K562 (cell line): ENCODE measurements around the gene ZNF628. TPM values are rescaled to one million over a fixed set of nuclear protein-coding genes. Genes with fewer than 3 reads are reported as not detected.

Source experiments
- ATAC-seq: fragments of 200-7000 bp; cut with Tn5 transposase; 3 replicates; pipeline ENCODE4 v1.9.1; 2020; ENCODE audit warnings: moderate library complexity
- BruUV-seq: library from RNA; stranded (reverse); fragments of 400-500 nt; replicated peaks from 2 replicates; lab custom pipeline; 2021; lab: Mats Ljungman, UMichigan
- CTCF ChIA-PET: fragments of 300-600 bp; formaldehyde crosslinking; extraction: SDS; loops from one replicate; lab custom pipeline; 2021; ENCODE audit warnings: low intra/inter-chr PET ratio; lab: Yijun Ruan, JAX
- POLR2A ChIA-PET: fragments of 300-600, 350-650 bp; sonication (Branson Sonifier 250); formaldehyde crosslinking; extraction: SDS; loops from one replicate; lab custom pipeline; 2021; ENCODE audit warnings: antibody characterized with exemption, inconsistent platforms; lab: Yijun Ruan, JAX
- DNase-seq, 4 experiments: peaks; one replicate each; pipeline versions ENCODE4 v3.0.0 to v3.0.0-alpha.2; 2011 to 2018; ENCODE audit warnings: low spot score in 3 of 4, mixed read lengths in 3 of 4; ENCODE audit errors: extremely low read depth in 1 of 4
- FAIRE-seq: peaks from 2 replicates; lab custom pipeline; 2011; peaks lifted over from hg19 to GRCh38; lab: Jason Lieb, UNC
- H2AFZ ChIP-seq: 2 replicates; pipeline ENCODE4 v1.6.0; 2011; ENCODE audit warnings: low read depth, low read length, control low read depth, inconsistent platforms
- H3K27ac ChIP-seq: fragments of 200-600 bp; 3 replicates; pipeline ENCODE4 v1.8.0; 2011; ENCODE audit warnings: low read depth, mild to moderate bottlenecking, control low read depth, inconsistent platforms, low read length, moderate library complexity, mixed read lengths; ENCODE audit errors: extremely low read depth
- H3K27me3 ChIP-seq, 2 experiments: fragments of 300-600 bp in 1 of 2; 2 replicates in 1 of 2; 3 replicates in 1 of 2; pipeline versions ENCODE4 v1.6.0 to v1.8.0; 2011; ENCODE audit warnings: inconsistent platforms in 2 of 2, low read length in 2 of 2, mild to moderate bottlenecking in 1 of 2, mixed read lengths in 1 of 2, moderate library complexity in 1 of 2; ENCODE audit not compliant: control insufficient read depth in 2 of 2, insufficient read depth in 2 of 2
- H3K36me3 ChIP-seq: fragments of 300-600 bp; 3 replicates; pipeline ENCODE4 v1.8.0; 2011; ENCODE audit warnings: mild to moderate bottlenecking, low read length, inconsistent platforms; ENCODE audit not compliant: control insufficient read depth, insufficient read depth
- H3K4me1 ChIP-seq, 2 experiments: fragments of 200-600 bp in 1 of 2; replicated peaks in 1 of 2; 2 replicates in 1 of 2; 3 replicates in 1 of 2; pipeline versions ENCODE4 v1.5.1 to v1.8.0; 2011; ENCODE audit warnings: inconsistent platforms in 2 of 2, low read length in 2 of 2, mild to moderate bottlenecking in 1 of 2, mixed read lengths in 1 of 2, moderate library complexity in 1 of 2; ENCODE audit not compliant: control insufficient read depth in 2 of 2, insufficient read depth in 2 of 2
- H3K4me2 ChIP-seq: 2 replicates; pipeline ENCODE4 v1.6.1; 2011; ENCODE audit warnings: low read length, control low read depth, inconsistent platforms, mixed read lengths; ENCODE audit not compliant: insufficient read depth
- H3K4me3 ChIP-seq: fragments of 200-600 bp; sonication (generic), shearing (Covaris generic); 2 replicates; pipeline ENCODE4 v1.5.1; 2016; ENCODE audit warnings: control low read depth, inconsistent platforms
- H3K79me2 ChIP-seq: fragments of 200-600 bp; 3 replicates; pipeline ENCODE4 v1.8.0; 2011; ENCODE audit warnings: low read length, inconsistent platforms; ENCODE audit not compliant: control insufficient read depth, insufficient read depth
- H3K9ac ChIP-seq, 2 experiments: 2 replicates each; pipeline versions ENCODE4 v1.6.0 to v1.6.1; 2011; ENCODE audit warnings: low read depth in 2 of 2, low read length in 2 of 2, control low read depth in 1 of 2, inconsistent platforms in 1 of 2, mild to moderate bottlenecking in 1 of 2, mixed read lengths in 1 of 2; ENCODE audit not compliant: insufficient read depth in 1 of 2
- H3K9me1 ChIP-seq: one replicate; pipeline ENCODE4 v1.6.0; 2011; ENCODE audit warnings: inconsistent platforms, mild to moderate bottlenecking, low read length, moderate library complexity; ENCODE audit not compliant: control insufficient read depth, insufficient read depth
- H3K9me3 ChIP-seq: replicated peaks from 2 replicates; pipeline ENCODE4 v1.5.1; 2011; ENCODE audit warnings: low read depth, low read length, inconsistent platforms; ENCODE audit not compliant: control insufficient read depth, insufficient read depth
- H4K20me1 ChIP-seq: replicated peaks from 2 replicates; pipeline ENCODE4 v1.6.1; 2011; ENCODE audit warnings: low read length, inconsistent platforms, mixed read lengths; ENCODE audit not compliant: control insufficient read depth, insufficient read depth
- MEF2A ChIP-seq: IDR thresholded peaks from 2 replicates; pipeline ENCODE4 v1.6.1; 2011; ENCODE audit warnings: low read depth, mild to moderate bottlenecking, low read length, moderate library complexity; ENCODE audit not compliant: control insufficient read depth
- VEZF1 ChIP-seq: fragments of 200-800 bp; sonication (Bioruptor generic); IDR thresholded peaks from 2 replicates; pipeline ENCODE4 v1.6.1; 2017; ENCODE audit warnings: missing genetic modification characterization, missing compliant biosample characterization
- ZBTB7A ChIP-seq: IDR thresholded peaks from 2 replicates; pipeline ENCODE4 v1.6.1; 2011; ENCODE audit warnings: low read depth, mild to moderate bottlenecking, low read length, moderate library complexity, borderline replicate concordance; ENCODE audit not compliant: control insufficient read depth
- ZNF277 ChIP-seq: fragments of 250-450 bp; sonication (Bioruptor Pico); IDR thresholded peaks from 2 replicates; pipeline ENCODE4 v1.8.0; 2022; ENCODE audit warnings: inconsistent platforms, mild to moderate bottlenecking, moderate library complexity, borderline replicate concordance
- WGBS: fragments of 100-300 bp; shearing (Covaris generic); methylation state at CpG from one replicate; pipeline ENCODE4 v1.1.6; 2016; ENCODE audit warnings: low coverage, mixed read lengths; ENCODE audit not compliant: insufficient coverage; ENCODE audit errors: missing lambda C conversion rate; 5-methylcytosine and 5-hydroxymethylcytosine counted together
- in situ Hi-C: fragments of 300-500 bp; cut with MboI; formaldehyde crosslinking; loops from 4 replicates; pipeline ENCODE4 v1.15.0; 2018; ENCODE audit warnings: inconsistent platforms, mixed read lengths
- intact Hi-C: fragments of 100-400 bp; cut with micrococcal nuclease; formaldehyde crosslinking; loops from 2 replicates; pipeline ENCODE4 v1.14.2; 2022
- polyA plus RNA-seq, 8 experiments: library from polyadenylated mRNA; depleted of rRNA in 4 of 8; stranded (reverse) in 5 of 8; unstranded in 3 of 8; fragments of >200 nt; fragmentation: Nextera tagmentation in 2 of 8; fragmentation: Illumina TruSeq in 1 of 8; extraction: Ambion mirVana in 2 of 8; extraction: Trizol in 1 of 8; gene quantifications; 2 replicates each; pipeline versions ENCODE4 v1.2.1 to v1.2.3, GENCODE V29; 2011 to 2014; ENCODE audit warnings: inconsistent platforms in 1 of 8, missing spikeins in 1 of 8
- total RNA-seq, 7 experiments: library from RNA; depleted of rRNA in 6 of 7; stranded (reverse); fragments of >200 nt in 6 of 7; fragmentation: Illumina TruSeq in 2 of 7; extraction: Trizol in 2 of 7; gene quantifications; 2 replicates each; pipeline versions ENCODE4 v1.2.1 to v1.2.3, GENCODE V29; 2011 to 2021; ENCODE audit warnings: low replicate concordance in 1 of 7

ZNF628 gene
- total and polyA plus RNA-seq, 9 of the 15 experiments (the other 6 are each of a cell fraction or from before 2014, with no cell fraction given), result 0.13 to 13.6 (median 2.2) TPM; not detected in 3

- CTCF ChIA-PET, result no interaction called here
- POLR2A ChIA-PET, result interaction anchor here (1.1 to 2.1 kb wide), 4 partner anchors 9 to 205 kb away, joined by 3 to 10 read pairs (median 6); partner anchors contain the start of gene UBE2S
- H3K4me3 ChIP-seq, result no peak overlapping the region
- H3K9me1 ChIP-seq, result no peaks in the 10 kb centered on the region
- ATAC-seq (no peak), FAIRE-seq (no peak), DNase-seq (no peak)
- no peak overlapping the region; the same call in 2 of the 3 replicates for H3K27ac ChIP-seq
- H3K27me3 ChIP-seq, result no peaks in the 10 kb centered on the region
- H4K20me1 ChIP-seq, result no peaks in the 10 kb centered on the region
- H3K9me3 ChIP-seq, result no peaks in the 10 kb centered on the region
- H3K4me2 ChIP-seq, result peak overlapping the region; percentile 99; the same call in 1 of the 2 replicates
- H3K4me1 ChIP-seq, result peaks cover 39 to 83% of the 10 kb centered on the region in 2 experiments
- in situ Hi-C loops (no loop called here), intact Hi-C loops (no loop called here)
- peak overlapping the region; percentile 89 to 98; a peak in 3 of 4 replicates for H3K9ac ChIP-seq
- BruUV-seq, result no TSS peak
- H3K79me2 ChIP-seq, result peaks cover 38% of the 10 kb centered on the region
- 0 out of 2 replicates have a peak, but pooled peaks have one; percentile 4 for TF ChIP-seq VEZF1 (CRISPR knock-in tag)
- no peak for TF ChIP-seq ZNF277 (CRISPR knock-in tag)
- no peak for TF ChIP-seq MEF2A
- peak; percentile 1; the same call in 1 of the 2 replicates for TF ChIP-seq ZBTB7A
- peaks cover 12% of the 10 kb centered on the region; the same call in 2 of the 3 replicates for H3K36me3 ChIP-seq
- WGBS, result 79% methylated on average over 11 of the region's 11 CpGs
- H2AFZ ChIP-seq, result no peak overlapping the region
Measured at GRCh38 chr19:55462722-55463121, 13.7 kb upstream of the ZNF628 start.
